ENCODE results near the gene CACNA1E. TPM values are rescaled to one million over a fixed set of nuclear protein-coding genes. Genes with fewer than 3 reads are reported as not detected.

CACNA1E gene
- total RNA-seq, 1 experiment from 2014 or later, result not detected

DNA sequence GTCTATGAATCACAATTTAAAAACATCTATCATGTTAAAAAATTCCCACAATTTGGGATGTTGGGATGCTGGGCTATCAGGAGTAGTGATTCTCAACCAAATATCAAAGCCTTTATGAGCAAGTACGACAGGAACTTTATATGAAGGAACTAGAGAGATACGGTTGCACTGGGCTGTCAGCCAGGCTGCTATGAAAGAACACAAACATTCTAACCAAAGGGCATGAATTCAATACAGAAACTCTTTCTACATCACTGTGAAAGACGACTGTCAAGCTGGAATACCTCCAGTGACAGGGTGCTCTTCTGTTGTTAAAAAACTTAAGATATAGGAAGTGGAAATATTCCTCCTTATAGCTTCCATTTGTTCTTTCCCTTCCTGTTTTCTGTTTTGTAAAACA lies 9.8 kb downstream of the CACNA1E start:
- intact Hi-C loops (cut with micrococcal nuclease; ENCODE audit: unreplicated experiment), result no loop called here
- Histone ChIP-seq H3K36me3 (ENCODE audit: insufficient read depth, low read length, poor library complexity, severe bottlenecking) (no peaks in the 10 kb centered on the region), H3K27ac (ENCODE audit: low read depth, low read length, poor library complexity, severe bottlenecking) (no peak overlapping the region), H3K9me3 (ENCODE audit: low read depth, low read length, poor library complexity, severe bottlenecking) (no peaks in the 10 kb centered on the region), H3K27me3 (replicated peaks; ENCODE audit: insufficient read depth, low read depth, low read length, poor library complexity) (peaks cover 70% of the 10 kb centered on the region), H3K4me1 (ENCODE audit: insufficient read depth, low read length, poor library complexity, severe bottlenecking) (no peaks in the 10 kb centered on the region), H3K4me3 (ENCODE audit: low read depth, low read length, poor library complexity, severe bottlenecking) (no peak overlapping the region)
- POLR2A ChIA-PET (ENCODE audit: low non-redundant PET), result no interaction called here
- CTCF ChIA-PET, result no interaction called here
- no peak for DNase-seq (ENCODE audit: low spot score)
- no TSS peak for BruUV-seq (replicated peaks)
- no peak for TF ChIP-seq EZH2 (IDR thresholded peaks at IDR 0.05; ENCODE audit: borderline replicate concordance, low read depth, low read length, poor library complexity, severe bottlenecking)
- TF ChIP-seq, protein P1, sequence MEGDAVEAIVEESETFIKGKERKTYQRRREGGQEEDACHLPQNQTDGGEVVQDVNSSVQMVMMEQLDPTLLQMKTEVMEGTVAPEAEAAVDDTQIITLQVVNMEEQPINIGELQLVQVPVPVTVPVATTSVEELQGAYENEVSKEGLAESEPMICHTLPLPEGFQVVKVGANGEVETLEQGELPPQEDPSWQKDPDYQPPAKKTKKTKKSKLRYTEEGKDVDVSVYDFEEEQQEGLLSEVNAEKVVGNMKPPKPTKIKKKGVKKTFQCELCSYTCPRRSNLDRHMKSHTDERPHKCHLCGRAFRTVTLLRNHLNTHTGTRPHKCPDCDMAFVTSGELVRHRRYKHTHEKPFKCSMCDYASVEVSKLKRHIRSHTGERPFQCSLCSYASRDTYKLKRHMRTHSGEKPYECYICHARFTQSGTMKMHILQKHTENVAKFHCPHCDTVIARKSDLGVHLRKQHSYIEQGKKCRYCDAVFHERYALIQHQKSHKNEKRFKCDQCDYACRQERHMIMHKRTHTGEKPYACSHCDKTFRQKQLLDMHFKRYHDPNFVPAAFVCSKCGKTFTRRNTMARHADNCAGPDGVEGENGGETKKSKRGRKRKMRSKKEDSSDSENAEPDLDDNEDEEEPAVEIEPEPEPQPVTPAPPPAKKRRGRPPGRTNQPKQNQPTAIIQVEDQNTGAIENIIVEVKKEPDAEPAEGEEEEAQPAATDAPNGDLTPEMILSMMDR (conservative IDR thresholded peaks at IDR 0.05; ENCODE audit: low read depth, low read length), result no peak

DNA sequence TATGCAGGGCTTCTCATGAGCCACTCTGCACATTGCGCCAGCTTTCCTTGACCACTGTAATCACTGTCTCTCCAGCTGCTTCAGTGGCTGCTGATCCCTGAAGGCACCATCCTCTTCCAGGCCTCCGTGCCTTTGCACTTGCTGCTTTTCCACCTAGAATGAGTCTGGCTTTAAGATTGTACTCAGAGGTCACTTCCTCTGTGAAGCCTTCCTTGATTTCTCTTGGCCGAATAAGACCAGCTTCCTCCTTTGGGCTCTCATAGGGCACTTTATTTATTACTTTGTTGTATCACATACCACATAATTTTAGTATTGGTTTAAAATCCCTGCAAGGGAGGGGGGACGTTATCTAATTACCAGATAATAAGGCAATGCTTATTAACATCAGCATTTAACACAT lies 10.6 kb downstream of the CACNA1E start:
- Histone ChIP-seq H3K4me1 (ENCODE audit: insufficient read depth, low read length, poor library complexity, severe bottlenecking) (no peaks in the 10 kb centered on the region), H3K4me3 (ENCODE audit: low read depth, low read length, poor library complexity, severe bottlenecking) (no peak overlapping the region), H3K36me3 (ENCODE audit: insufficient read depth, low read length, poor library complexity, severe bottlenecking) (no peaks in the 10 kb centered on the region), H3K27me3 (replicated peaks; ENCODE audit: insufficient read depth, low read depth, low read length, poor library complexity) (peaks cover 70% of the 10 kb centered on the region), H3K27ac (ENCODE audit: low read depth, low read length, poor library complexity, severe bottlenecking) (no peak overlapping the region), H3K9me3 (ENCODE audit: low read depth, low read length, poor library complexity, severe bottlenecking) (no peaks in the 10 kb centered on the region)
- ChIA-PET CTCF (no interaction called here), POLR2A (ENCODE audit: low non-redundant PET) (no interaction called here)
- no peak for TF ChIP-seq EZH2 (IDR thresholded peaks at IDR 0.05; ENCODE audit: borderline replicate concordance, low read depth, low read length, poor library complexity, severe bottlenecking)
- TF ChIP-seq, protein P1 (conservative IDR thresholded peaks at IDR 0.05; ENCODE audit: low read depth, low read length), result no peak
- intact Hi-C loops (cut with micrococcal nuclease; ENCODE audit: unreplicated experiment), result no loop called here
- no TSS peak for BruUV-seq (replicated peaks)
- DNase-seq (ENCODE audit: low spot score), result no peak

- no peak for DNase-seq (ENCODE audit: low spot score)
- no TSS peak for BruUV-seq (replicated peaks)
- H3K27ac ChIP-seq (ENCODE audit: low read depth, low read length, poor library complexity, severe bottlenecking), result no peak overlapping the region
- TF ChIP-seq EZH2 (IDR thresholded peaks at IDR 0.05; ENCODE audit: borderline replicate concordance, low read depth, low read length, poor library complexity, severe bottlenecking), result no peak
- TF ChIP-seq, protein P1 (conservative IDR thresholded peaks at IDR 0.05; ENCODE audit: low read depth, low read length), result no peak
- H3K4me3 ChIP-seq (ENCODE audit: low read depth, low read length, poor library complexity, severe bottlenecking), result no peak overlapping the region
- H3K27me3 ChIP-seq (replicated peaks; ENCODE audit: insufficient read depth, low read depth, low read length, poor library complexity), result peaks cover 67% of the 10 kb centered on the region
- intact Hi-C loops (cut with micrococcal nuclease; ENCODE audit: unreplicated experiment), result no loop called here
- CTCF ChIA-PET, result no interaction called here
- no peaks in the 10 kb centered on the region for H3K36me3 ChIP-seq (ENCODE audit: insufficient read depth, low read length, poor library complexity, severe bottlenecking)
- no peaks in the 10 kb centered on the region for H3K9me3 ChIP-seq (ENCODE audit: low read depth, low read length, poor library complexity, severe bottlenecking)
- no peaks in the 10 kb centered on the region for H3K4me1 ChIP-seq (ENCODE audit: insufficient read depth, low read length, poor library complexity, severe bottlenecking)
- POLR2A ChIA-PET (ENCODE audit: low non-redundant PET), result no interaction called here
These were observed 13.4 kb downstream of the CACNA1E start for GRCh38 chr1:181496759-181497158.
